ENCODE results near the gene CCNL1.

- TF ChIP-seq CHD1 (IDR thresholded peaks at IDR 0.05; ENCODE audit: low read depth, low read length) (no peak), CTCF (conservative IDR thresholded peaks at IDR 0.05; ENCODE audit: low read depth, low read length) (no peak), POLR2A (IDR thresholded peaks at IDR 0.05; ENCODE audit: low read depth, low read length) (no peak), NFE2L2 (IDR thresholded peaks at IDR 0.05; ENCODE audit: low read depth, low read length) (no peak), RAD21 (IDR thresholded peaks at IDR 0.05; ENCODE audit: low read length) (no peak)
Measured at GRCh38 chr3:157133434-157134320, 26.3 kb downstream of the CCNL1 start.

Data from IMR-90 (cell line).